ENCODE measurements around the gene DLGAP5.

The DLGAP5 gene

GRCh38 chr14:55133416-55133815 lies 58.0 kb downstream of the DLGAP5 start:
- Histone ChIP-seq H3K36me3 (ENCODE audit: control insufficient read depth, insufficient read depth, low read length) (no peaks in the 10 kb centered on the region), H4K8ac (ENCODE audit: low read depth, low read length) (no peak overlapping the region), H2AK5ac (ENCODE audit: low read length) (no peak overlapping the region), H3K9ac (ENCODE audit: low read length) (no peak overlapping the region), H3K4me2 (ENCODE audit: low read length) (no peak overlapping the region), H3K4me3 (ENCODE audit: low read length) (no peak overlapping the region), H2BK5ac (ENCODE audit: low read length) (no peak overlapping the region), H3K27me3 (ENCODE audit: insufficient read depth, low read length, poor library complexity) (no peaks in the 10 kb centered on the region), H3K79me1 (ENCODE audit: low read length) (no peaks in the 10 kb centered on the region), H2BK120ac (ENCODE audit: low read depth, low read length) (no peak overlapping the region), H3K27ac (ENCODE audit: low read depth, low read length) (no peak overlapping the region), H3K79me2 (ENCODE audit: control insufficient read depth, insufficient read depth, low read length) (no peaks in the 10 kb centered on the region), H3K18ac (ENCODE audit: low read length) (no peak overlapping the region), H4K5ac (ENCODE audit: low read length) (no peak overlapping the region), H3K4ac (ENCODE audit: low read depth, low read length) (no peak overlapping the region), H2BK15ac (replicated peaks; ENCODE audit: low read depth) (no peak overlapping the region), H3K23ac (ENCODE audit: low read length) (no peak overlapping the region), H3K56ac (ENCODE audit: low read length) (no peak overlapping the region), H3K4me1 (ENCODE audit: control insufficient read depth, low read depth, low read length) (no peaks in the 10 kb centered on the region)
- DNase-seq = no peak
- WGBS (ENCODE audit: extremely low coverage, insufficient coverage, low lambda C conversion rate) = no CpG with 5 or more reads among the region's 4 CpGs

GRCh38 chr14:55131370-55132137 lies 59.8 kb downstream of the DLGAP5 start:
- H3K4me1 ChIP-seq (ENCODE audit: control insufficient read depth, low read depth, low read length) = no peaks in the 10 kb centered on the region

DNA sequence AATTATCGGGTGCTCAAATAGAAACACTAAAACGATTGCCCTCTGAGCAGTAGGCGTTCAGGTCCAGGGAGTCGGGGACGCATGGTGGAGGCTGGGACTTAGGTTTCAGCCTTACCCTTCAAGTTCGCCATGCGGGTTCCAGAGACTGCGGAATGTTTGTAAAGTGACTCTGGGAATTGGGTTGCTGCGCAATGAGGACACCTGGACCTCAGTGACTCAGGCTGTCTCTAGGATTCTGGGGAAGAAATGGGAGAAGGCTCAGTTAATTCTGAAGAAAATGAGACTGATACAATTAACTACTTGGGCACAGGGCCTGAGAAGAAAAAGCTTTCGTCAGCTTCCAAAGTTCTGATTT lies 61.2 kb downstream of the DLGAP5 start:
- no CpG with 5 or more reads among the region's 10 CpGs for WGBS (ENCODE audit: extremely low coverage, insufficient coverage, low lambda C conversion rate)
- H3K4me3 ChIP-seq (ENCODE audit: low read length) = no peak overlapping the region
- H2BK5ac ChIP-seq (ENCODE audit: low read length) = no peak overlapping the region
- no peak overlapping the region for H2BK15ac ChIP-seq (replicated peaks; ENCODE audit: low read depth)
- no peak overlapping the region for H3K4ac ChIP-seq (ENCODE audit: low read depth, low read length)
- no peak overlapping the region for H3K9ac ChIP-seq (ENCODE audit: low read length)
- H3K56ac ChIP-seq (ENCODE audit: low read length) = no peak overlapping the region
- H3K18ac ChIP-seq (ENCODE audit: low read length) = no peak overlapping the region
- no peaks in the 10 kb centered on the region for H3K36me3 ChIP-seq (ENCODE audit: control insufficient read depth, insufficient read depth, low read length)
- no peaks in the 10 kb centered on the region for H3K4me1 ChIP-seq (ENCODE audit: control insufficient read depth, low read depth, low read length)
- no peaks in the 10 kb centered on the region for H3K27me3 ChIP-seq (ENCODE audit: insufficient read depth, low read length, poor library complexity)
- H2BK120ac ChIP-seq (ENCODE audit: low read depth, low read length) = no peak overlapping the region
- H3K79me1 ChIP-seq (ENCODE audit: low read length) = no peaks in the 10 kb centered on the region
- no peaks in the 10 kb centered on the region for H3K79me2 ChIP-seq (ENCODE audit: control insufficient read depth, insufficient read depth, low read length)
- DNase-seq = peak; percentile 60
- peak overlapping the region; percentile 84 for H3K4me2 ChIP-seq (ENCODE audit: low read length)
- H3K27ac ChIP-seq (ENCODE audit: low read depth, low read length) = no peak overlapping the region
- no peak overlapping the region for H4K5ac ChIP-seq (ENCODE audit: low read length)
- no peak overlapping the region for H2AK5ac ChIP-seq (ENCODE audit: low read length)
- H3K23ac ChIP-seq (ENCODE audit: low read length) = no peak overlapping the region
- H4K8ac ChIP-seq (ENCODE audit: low read depth, low read length) = no peak overlapping the region

More at GRCh38 chr14:55131370-55132137, 59.8 kb downstream of the DLGAP5 start:
- Histone ChIP-seq H3K36me3 (ENCODE audit: control insufficient read depth, insufficient read depth, low read length) (no peaks in the 10 kb centered on the region), H4K5ac (ENCODE audit: low read length) (no peak overlapping the region), H2BK5ac (ENCODE audit: low read length) (no peak overlapping the region), H3K9ac (ENCODE audit: low read length) (no peak overlapping the region), H2BK15ac (replicated peaks; ENCODE audit: low read depth) (no peak overlapping the region), H2AK5ac (ENCODE audit: low read length) (no peak overlapping the region), H3K18ac (ENCODE audit: low read length) (no peak overlapping the region), H4K8ac (ENCODE audit: low read depth, low read length) (no peak overlapping the region), H3K23ac (ENCODE audit: low read length) (no peak overlapping the region), H3K56ac (ENCODE audit: low read length) (no peak overlapping the region), H3K79me2 (ENCODE audit: control insufficient read depth, insufficient read depth, low read length) (no peaks in the 10 kb centered on the region), H3K4me2 (ENCODE audit: low read length) (no peak overlapping the region), H2BK120ac (ENCODE audit: low read depth, low read length) (no peak overlapping the region), H3K27me3 (ENCODE audit: insufficient read depth, low read length, poor library complexity) (no peaks in the 10 kb centered on the region), H3K27ac (ENCODE audit: low read depth, low read length) (no peak overlapping the region), H3K4me3 (ENCODE audit: low read length) (no peak overlapping the region), H3K79me1 (ENCODE audit: low read length) (no peaks in the 10 kb centered on the region), H3K4ac (ENCODE audit: low read depth, low read length) (no peak overlapping the region)
- no peak for DNase-seq
- WGBS (ENCODE audit: extremely low coverage, insufficient coverage, low lambda C conversion rate) = no CpG with 5 or more reads among the region's 7 CpGs

GRCh38 chr14:55129428-55130195 lies 61.8 kb downstream of the DLGAP5 start:
- Histone ChIP-seq H2AK5ac (ENCODE audit: low read length) (no peak overlapping the region), H3K18ac (ENCODE audit: low read length) (no peak overlapping the region), H2BK120ac (ENCODE audit: low read depth, low read length) (no peak overlapping the region), H3K4me2 (ENCODE audit: low read length) (peak overlapping the region; percentile 84), H3K56ac (ENCODE audit: low read length) (peak overlapping the region; percentile 86), H3K23ac (ENCODE audit: low read length) (no peak overlapping the region), H2BK5ac (ENCODE audit: low read length) (no peak overlapping the region), H3K4me1 (ENCODE audit: control insufficient read depth, low read depth, low read length) (no peaks in the 10 kb centered on the region), H3K4ac (ENCODE audit: low read depth, low read length) (no peak overlapping the region), H3K4me3 (ENCODE audit: low read length) (peak overlapping the region; percentile 43), H3K27ac (ENCODE audit: low read depth, low read length) (no peak overlapping the region), H2BK15ac (replicated peaks; ENCODE audit: low read depth) (no peak overlapping the region), H3K79me1 (ENCODE audit: low read length) (no peaks in the 10 kb centered on the region), H4K5ac (ENCODE audit: low read length) (no peak overlapping the region), H3K27me3 (ENCODE audit: insufficient read depth, low read length, poor library complexity) (no peaks in the 10 kb centered on the region), H3K36me3 (ENCODE audit: control insufficient read depth, insufficient read depth, low read length) (no peaks in the 10 kb centered on the region), H3K9ac (ENCODE audit: low read length) (peak overlapping the region; percentile 70), H3K79me2 (ENCODE audit: control insufficient read depth, insufficient read depth, low read length) (no peaks in the 10 kb centered on the region), H4K8ac (ENCODE audit: low read depth, low read length) (no peak overlapping the region)
- WGBS (ENCODE audit: extremely low coverage, insufficient coverage, low lambda C conversion rate) = no CpG with 5 or more reads among the region's 53 CpGs
- peak; percentile 60 for DNase-seq

- no peak within 1 kb of the TSS for H2BK120ac ChIP-seq (ENCODE audit: low read depth, low read length)
- peak within 1 kb of the TSS; percentile 84 for H3K4me2 ChIP-seq (ENCODE audit: low read length)
- peak within 1 kb of the TSS; percentile 43 for H3K18ac ChIP-seq (ENCODE audit: low read length)
- H3K56ac ChIP-seq (ENCODE audit: low read length) = peak within 1 kb of the TSS; percentile 86
- H3K27me3 ChIP-seq (ENCODE audit: insufficient read depth, low read length, poor library complexity) = no peaks in the 10 kb centered on the region
- H3K27ac ChIP-seq (ENCODE audit: low read depth, low read length) = no peak within 1 kb of the TSS
- DNase-seq = peak; percentile 51
- no peak within 1 kb of the TSS for H4K8ac ChIP-seq (ENCODE audit: low read depth, low read length)
- no peak within 1 kb of the TSS for H2AK5ac ChIP-seq (ENCODE audit: low read length)
- WGBS (ENCODE audit: extremely low coverage, insufficient coverage, low lambda C conversion rate) = no CpG with 5 or more reads among the region's 50 CpGs
- no peak within 1 kb of the TSS for H2BK5ac ChIP-seq (ENCODE audit: low read length)
- no peak within 1 kb of the TSS for H2BK15ac ChIP-seq (replicated peaks; ENCODE audit: low read depth)
- no peaks in the 10 kb centered on the region for H3K36me3 ChIP-seq (ENCODE audit: control insufficient read depth, insufficient read depth, low read length)
- peak within 1 kb of the TSS; percentile 43 for H3K4me3 ChIP-seq (ENCODE audit: low read length)
- peak within 1 kb of the TSS; percentile 70 for H3K9ac ChIP-seq (ENCODE audit: low read length)
- no peaks in the 10 kb centered on the region for H3K79me1 ChIP-seq (ENCODE audit: low read length)
- no peak within 1 kb of the TSS for H4K5ac ChIP-seq (ENCODE audit: low read length)
- H3K79me2 ChIP-seq (ENCODE audit: control insufficient read depth, insufficient read depth, low read length) = no peaks in the 10 kb centered on the region
- no peak within 1 kb of the TSS for H3K23ac ChIP-seq (ENCODE audit: low read length)
- H3K4me1 ChIP-seq (ENCODE audit: control insufficient read depth, low read depth, low read length) = no peaks in the 10 kb centered on the region
- H3K4ac ChIP-seq (ENCODE audit: low read depth, low read length) = no peak within 1 kb of the TSS
These were observed 62.3 kb downstream of the DLGAP5 start, which contains the start of gene LGALS3 for GRCh38 chr14:55129086-55129427. Gene LGALS3, plus strand, starts transcription at chr14:55129252. Its CDS starts 8,122 bp downstream, at chr14:55137374.

Measured in mesendoderm (in vitro differentiated cells).